Embryonic facial prominence (tissue), 1 donor: ENCODE results near the gene NRAP.
A peak's percentile ranks its signal among the peaks of the same experiment; 100 is the strongest.
"Not testable (repeated sequence)": the region's sequence is repeated elsewhere in the genome, so short reads cannot be mapped to it uniquely, and the experiment has no call there.

ENCODE experiments used
- DNase-seq: peaks from one replicate; pipeline ENCODE4 v3.0.0-alpha.2; 2016; ENCODE audit errors: extremely low spot score

The NRAP gene

DNA sequence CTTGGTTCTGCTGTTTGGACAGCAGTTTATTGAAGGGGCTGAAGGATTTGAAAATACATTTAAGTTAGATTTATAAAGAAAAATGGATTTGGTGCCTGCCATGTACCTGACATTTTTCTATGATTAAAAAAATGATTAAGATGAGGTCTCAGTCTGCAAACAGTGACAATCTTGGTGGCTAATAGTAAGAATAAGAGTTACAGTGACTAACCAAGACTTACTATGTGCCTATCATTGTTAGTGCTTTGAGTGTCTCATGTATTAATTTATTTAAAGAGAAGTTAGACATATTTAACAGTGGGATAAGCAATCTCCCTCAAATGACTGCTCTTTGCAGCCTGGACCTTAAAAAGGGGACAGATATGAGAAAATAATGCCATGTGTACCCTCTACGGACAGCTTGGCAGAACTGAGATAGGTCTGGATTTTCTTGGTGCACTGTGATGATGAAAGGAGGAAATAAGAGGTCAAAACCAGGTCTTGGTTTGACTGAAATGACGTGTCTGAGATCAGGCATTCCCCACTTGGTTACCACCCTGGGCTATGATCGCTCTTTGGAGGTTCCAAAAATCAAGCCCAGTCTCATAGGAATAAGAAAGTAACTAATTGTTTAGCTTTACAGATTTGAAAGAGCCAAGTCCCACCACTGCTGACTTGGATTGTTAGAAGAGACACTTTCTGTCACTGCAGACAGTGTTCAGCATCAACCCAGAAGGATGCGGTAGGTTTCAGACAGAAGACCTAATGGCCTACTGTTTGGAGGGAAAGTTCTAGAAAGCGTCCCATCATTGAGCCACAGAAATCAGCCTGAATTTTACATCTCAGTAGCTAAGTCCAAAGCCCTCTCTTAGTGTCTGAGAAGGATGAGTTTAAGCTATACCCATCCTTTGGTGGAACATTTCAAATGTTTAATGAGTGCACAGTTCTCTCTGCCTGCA lies 18.0 kb upstream of the NRAP start:
- no peak for DNase-seq

DNA sequence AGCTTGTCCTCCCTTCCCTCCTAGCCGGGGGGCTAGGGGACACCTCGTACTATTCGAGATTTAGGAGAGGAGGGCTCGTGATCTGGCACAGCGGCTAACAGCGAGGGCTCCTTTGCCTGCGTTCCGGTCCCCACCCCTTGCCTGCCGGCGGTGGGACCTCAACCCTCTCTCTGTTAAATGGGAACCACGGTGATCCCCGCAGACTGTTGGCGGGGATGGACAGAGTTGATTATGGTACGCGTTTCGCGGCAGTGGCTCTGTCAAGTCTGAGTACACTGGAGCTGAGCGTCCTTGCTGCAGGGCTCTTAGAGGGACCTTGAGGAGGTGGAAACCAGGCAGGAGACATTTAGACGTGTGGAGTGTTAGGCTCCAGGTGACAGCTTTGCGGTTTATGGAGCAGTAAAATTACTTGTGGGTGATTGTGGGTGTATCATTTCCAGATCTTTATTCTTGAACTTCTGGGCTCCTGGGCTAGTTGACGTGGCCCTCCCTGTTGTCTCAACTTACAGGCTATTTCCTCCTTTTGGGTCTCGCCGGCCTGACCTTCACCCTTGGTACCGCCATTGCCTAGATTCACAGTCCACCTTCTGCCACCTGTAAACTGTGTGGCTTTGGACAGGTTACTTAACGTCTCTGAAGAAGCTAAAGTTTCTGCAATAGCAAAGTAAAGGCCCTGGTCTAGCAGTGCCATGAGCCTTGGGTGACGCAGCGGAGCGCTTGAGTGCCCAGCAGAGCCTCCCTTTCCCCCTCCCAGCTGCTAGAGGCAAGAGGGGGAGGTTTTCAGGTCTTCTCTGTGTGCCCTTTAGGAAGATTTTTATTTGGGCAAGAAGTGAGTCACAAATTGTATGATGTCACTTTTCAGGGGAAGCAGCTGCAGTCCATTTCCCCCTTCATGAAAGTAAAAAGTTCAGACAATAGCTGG lies 16.6 kb upstream of the NRAP start:
- DNase-seq = no peak

DNA sequence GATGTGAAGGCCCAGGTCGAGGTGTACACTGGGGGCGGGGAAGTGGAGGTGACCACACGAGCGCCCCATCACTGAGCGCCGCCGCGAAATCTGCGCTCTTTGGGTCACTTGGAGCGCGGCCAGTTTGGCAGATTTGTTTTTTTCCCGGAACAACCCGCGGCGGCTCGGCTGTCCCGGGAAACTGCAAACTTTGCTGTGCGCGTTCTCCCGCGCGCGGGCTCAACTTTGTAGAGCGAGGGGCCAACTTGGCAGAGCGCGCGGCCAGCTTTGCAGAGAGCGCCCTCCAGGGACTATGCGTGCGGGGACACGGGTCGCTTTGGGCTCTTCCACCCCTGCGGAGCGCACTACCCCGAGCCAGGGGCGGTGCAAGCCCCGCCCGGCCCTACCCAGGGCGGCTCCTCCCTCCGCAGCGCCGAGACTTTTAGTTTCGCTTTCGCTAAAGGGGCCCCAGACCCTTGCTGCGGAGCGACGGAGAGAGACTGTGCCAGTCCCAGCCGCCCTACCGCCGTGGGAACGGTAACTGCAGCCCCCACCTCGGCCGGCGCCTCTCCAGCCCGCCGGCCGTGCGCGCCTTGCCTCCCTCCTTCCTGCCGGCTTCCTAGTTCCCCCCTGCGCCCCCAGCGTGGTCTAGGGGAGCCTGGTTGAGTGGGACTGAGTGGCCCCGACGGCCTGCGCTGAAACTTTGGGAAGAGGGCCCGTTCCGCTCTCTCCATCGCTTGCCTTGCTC lies 15.8 kb upstream of the NRAP start, which contains the start of gene CASP7:
CASP7 (plus strand) TSS at position 450 of the 727 bp plus-strand sequence. CDS start 17,582 bp downstream, outside the sequence.
- DNase-seq = peak; percentile 68

DNA sequence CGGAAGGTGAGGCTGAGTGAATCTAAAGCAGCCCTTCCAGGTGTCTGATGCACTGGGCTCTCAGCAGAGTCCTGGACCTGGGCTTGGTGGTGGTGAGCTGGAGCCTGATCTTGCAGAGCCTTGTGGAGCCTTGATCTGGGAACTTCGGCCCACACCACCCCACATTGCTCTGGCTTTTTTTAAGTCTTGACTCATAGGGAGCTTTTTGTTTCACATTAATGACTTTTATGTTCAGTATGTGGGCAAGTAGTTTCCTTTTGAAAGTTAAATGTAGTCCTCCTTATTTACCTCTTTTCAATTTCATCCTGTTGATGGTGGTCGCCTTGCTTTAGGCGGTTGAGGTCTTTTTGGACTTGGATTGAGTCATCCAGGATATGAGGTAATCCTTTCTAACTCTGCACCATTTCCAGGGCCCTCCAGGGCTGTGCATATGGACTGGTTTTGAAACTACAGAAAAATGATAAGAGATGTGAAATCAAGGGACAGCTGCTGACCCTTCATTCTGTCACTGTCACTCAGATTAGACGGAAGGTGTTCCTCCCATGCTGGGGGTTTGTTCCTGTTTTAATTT lies 2.9 kb upstream of the NRAP start:
- DNase-seq = no peak

DNA sequence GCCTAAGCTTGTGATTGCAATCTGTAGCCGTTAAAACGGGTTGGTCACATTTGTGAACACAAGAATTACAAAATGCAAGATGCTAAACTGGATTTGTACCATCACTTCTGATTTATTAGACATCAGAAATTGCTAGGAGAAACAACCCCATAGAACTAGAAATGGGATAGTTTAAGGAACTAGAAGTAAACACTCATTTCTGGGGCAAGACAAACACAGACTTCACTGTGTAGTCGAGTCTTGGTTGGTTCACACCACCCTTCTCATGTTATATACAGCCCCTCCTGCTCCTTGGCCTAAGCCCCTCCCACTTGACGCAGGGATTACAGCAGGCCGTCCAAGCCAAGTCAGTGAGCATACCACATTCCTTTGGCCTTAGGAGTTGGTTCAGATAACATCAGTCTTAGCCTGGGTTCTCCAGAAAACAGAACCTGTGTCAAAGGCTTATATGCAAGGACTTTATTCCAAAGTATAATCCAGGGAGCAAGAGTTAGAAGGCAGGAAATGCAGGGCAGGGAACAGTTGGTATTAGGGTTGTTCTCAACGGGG lies 2.0 kb upstream of the NRAP start:
- DNase-seq = no peak

DNA sequence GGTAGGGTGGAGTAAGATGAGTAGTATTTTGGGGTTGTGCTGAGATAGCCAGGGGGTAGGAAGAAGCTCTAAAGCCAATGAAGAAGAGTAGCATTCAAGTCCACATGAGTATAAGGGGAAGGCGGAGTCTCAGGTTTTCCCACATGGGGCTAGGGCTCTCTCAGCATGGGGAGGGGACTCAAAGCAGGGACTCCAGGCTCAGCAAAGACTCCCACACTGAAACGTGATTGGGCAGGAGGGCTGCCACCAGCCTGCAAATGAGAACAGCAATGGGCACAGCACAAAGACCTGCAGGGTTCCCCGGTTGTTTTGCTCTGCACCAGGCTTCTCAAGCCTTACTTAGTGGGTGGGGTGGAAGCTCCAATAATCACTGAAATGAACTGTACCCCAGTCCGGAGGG lies 1.5 kb upstream of the NRAP start:
- DNase-seq = no peak

DNA sequence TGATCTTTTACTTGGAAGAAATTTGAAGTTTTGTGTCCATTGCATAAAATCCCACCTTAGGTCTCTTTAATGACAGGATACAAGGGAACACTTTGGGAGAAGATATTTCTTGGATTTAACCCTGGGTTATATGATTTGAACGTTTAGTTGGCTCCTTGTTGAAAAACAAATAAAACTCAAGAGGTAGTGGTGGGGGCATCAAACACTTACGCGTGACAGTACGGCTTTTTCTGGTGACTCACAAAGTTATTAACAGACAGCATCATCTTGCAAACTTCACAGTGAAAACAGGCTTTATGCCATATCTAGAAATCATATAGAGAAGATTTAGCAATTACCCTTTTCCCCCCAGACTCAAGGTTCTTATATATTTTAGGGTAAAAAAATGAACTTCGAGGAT lies 699 bp downstream of the NRAP start:
- DNase-seq = no peak

DNA sequence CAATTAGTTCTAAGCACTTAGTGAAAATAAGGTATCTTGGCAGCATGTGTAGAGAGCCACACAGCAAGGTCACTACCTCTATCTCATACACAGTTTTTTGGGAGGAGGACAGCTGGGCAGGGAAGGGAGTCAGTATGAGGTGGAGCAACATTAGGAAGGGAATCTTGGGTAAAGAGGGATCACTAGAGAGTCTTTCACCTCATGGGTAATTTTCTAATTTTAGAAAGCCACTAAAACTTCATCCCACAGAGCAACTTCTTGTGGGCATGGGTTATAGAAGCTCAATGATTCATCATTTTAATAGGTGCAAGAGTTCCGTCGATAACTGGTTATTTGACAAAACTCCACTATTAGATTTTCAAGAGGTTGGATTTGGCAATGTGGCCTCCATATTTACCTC lies 2.5 kb downstream of the NRAP start:
- no peak for DNase-seq

DNA sequence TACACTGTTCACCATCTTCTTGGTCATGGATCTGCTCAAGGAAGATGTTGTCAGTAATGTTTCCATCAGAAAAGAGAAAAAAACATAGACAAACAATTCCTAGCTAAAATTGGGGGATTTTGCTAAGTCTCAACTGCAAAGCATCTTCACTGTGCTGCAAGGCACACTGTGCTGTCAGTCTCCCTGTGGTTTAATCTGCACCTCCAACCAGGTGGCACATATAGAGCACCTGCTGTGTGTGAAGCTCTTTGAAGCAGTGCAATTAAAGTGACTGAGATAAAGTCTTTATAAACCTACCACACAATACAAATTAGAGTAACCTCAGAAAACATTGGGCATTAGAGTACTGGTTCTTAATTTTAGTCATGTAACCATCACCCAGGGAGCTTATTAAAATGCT lies 6.3 kb downstream of the NRAP start:
- no peak for DNase-seq

DNA sequence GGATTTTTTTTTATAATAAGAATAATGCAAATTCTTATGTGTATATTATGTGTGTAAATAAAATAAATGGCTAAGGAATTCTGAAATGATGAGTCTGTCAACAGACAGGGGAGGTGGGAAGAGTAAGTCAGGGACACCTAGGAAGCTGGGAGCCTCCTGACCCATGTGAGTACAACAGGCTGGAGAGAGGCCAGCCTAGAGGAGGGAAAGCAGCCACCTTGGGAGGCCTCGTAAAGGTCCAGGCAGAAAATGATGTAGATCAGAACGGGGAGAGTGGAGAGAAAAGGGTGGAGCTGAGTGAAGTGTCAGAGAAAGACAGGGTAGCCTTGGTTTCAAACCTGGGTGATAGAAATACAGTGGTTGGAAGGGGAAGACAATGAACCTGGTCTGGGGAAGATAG lies 6.9 kb downstream of the NRAP start:
- no peak for DNase-seq

DNA sequence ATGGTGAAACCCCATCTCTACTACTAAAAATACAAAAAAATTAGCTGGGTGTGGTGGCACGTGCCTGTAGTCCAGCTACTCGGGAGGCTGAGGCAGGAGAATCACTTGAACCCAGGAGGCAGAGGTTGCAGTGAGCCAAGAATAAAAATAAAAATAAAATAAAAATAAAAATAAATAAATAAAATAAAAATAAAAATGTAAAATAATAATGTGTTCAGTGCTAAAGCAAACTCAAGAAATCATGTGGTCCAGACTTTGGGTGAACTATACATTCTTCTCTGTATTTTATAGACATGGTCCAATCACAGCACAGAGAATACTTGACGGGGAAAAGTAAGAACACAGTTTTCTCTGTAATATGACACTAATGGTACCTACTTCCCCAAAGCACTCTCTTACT lies 11.4 kb downstream of the NRAP start:
- not testable (repeated sequence) for DNase-seq

DNA sequence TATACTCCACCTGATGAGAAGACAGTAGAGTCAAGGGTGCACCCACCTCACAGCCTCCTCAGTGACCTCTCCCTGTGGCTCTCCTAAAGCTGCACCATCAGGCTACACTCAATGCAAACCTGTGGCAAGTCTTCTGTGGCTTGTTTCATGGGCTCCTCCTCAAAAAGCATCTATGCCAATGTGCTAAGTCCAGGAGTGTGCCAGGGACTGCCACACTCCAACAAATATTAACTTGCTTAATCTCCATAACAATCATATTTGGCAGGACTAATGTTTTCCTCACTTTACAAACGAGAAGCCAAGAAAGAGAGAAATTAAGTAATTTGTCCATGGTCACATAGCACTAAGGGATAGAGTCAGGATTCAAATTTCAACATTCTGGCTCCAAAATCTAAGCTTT lies 11.9 kb downstream of the NRAP start:
- no peak for DNase-seq

DNA sequence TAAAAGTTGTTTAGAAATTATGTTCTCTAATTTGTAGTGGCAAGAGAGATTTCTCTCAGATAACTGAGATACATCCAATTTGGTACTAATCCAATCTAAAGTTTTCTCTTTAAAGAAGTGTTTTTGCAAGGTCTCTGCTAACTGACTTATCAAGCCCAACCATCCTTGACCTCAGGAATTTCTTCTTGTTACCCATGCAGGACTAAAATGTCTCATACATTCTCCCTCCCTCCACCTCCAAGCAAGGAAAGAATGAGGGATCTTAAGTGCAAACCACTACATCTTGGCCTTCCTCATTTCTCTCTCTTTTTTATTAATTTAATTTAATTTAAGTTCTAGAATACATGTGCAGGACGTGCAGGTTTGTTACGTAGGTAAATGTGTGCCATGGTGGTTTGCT lies 12.8 kb downstream of the NRAP start:
- DNase-seq = no peak

DNA sequence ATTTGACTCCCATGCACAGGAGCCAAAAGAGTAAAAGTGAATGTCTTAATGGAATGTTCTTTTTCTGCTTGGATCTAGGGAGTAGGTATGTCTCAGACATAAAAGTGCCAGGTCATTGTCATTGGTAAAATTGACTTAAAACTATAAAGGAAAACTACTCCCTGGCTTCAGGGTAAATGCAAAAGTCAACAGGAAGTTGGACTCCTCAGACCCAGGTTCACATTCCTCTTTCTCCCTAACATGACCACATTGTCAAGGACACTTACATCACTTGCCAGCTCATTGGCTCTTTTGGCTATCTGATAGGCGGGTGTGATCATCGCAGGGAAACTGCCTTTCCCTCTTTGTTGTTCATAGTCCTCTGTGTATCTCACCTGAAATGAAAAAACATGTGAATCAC lies 13.7 kb downstream of the NRAP start:
- DNase-seq = no peak

DNA sequence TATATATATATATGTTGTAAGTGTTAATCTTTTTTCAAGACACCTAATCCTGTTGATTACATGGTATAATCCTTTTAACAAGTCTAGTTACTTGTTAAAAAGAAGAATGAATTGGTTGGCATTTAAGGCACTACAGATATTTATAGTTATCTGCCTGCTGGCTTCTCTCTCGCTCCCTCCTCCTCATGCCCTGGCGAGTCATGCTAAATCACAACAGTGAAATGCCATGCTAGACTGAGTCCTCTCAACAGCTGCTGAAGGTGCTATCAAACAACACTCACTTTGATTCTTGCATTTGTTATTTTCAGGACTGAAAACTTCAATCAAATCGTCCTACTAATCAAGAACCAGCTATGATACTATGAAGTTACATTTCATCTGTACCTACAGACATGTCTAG lies 15.4 kb downstream of the NRAP start:
- DNase-seq = no peak

DNA sequence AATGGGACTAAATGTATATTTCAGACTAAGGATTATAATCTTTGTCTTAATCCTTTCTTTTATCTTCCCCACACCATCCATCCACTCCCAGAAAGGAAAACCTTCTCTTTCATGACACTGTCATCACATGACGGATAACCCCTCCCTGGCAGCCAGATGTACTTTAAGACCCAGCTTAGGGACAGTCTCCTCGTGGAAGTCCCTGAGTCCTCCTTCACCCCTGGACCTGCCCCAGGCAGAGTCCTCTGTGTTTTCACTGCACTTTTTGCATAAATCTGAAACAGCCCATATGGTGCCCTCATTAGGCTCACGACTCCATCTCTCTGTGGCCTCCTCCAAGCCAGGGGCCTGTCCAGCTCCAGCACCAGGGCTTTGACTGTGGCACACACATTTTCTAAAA lies 16.0 kb downstream of the NRAP start:
- DNase-seq = no peak

DNA sequence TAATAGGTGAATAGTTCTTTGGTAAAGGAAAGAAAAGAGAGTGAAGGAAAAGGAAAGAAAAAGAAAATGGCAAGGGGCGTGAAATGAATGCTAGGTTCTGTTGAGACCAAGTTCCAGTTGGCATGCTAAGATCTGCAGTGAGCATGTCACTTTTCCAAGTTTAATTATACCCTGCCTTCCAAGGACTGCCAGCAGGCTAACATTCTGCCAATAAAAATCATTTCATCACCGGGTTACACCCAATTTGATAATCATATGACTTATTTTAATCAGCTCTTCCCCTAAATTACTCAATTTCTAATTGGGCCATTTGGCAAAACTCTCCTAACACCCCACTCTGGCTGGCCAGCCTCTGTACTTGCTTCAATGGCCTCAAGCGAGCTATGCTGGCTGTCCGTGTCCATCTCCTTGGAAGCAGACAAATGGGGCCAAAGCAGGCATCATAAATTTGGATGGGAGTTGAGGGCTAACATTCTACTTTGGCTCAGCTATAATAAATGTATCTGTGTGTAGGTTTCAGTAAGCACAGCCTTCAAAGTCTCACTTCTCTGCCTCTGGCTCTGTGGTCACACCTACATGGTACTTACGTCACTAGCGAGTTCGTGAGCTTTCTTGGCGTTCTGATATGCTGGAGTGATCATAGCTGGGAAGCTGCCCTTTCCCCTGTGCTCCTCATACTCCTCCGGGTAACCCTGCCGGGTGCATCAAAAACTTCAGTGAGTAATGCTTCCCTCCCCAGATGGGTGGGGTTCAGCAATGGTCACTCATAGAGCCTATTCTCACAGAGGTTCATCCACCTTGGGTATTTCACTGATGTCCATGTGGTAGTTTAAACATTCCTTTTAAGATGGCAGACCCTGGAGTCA lies 17.3 kb downstream of the NRAP start:
- no peak for DNase-seq

DNA sequence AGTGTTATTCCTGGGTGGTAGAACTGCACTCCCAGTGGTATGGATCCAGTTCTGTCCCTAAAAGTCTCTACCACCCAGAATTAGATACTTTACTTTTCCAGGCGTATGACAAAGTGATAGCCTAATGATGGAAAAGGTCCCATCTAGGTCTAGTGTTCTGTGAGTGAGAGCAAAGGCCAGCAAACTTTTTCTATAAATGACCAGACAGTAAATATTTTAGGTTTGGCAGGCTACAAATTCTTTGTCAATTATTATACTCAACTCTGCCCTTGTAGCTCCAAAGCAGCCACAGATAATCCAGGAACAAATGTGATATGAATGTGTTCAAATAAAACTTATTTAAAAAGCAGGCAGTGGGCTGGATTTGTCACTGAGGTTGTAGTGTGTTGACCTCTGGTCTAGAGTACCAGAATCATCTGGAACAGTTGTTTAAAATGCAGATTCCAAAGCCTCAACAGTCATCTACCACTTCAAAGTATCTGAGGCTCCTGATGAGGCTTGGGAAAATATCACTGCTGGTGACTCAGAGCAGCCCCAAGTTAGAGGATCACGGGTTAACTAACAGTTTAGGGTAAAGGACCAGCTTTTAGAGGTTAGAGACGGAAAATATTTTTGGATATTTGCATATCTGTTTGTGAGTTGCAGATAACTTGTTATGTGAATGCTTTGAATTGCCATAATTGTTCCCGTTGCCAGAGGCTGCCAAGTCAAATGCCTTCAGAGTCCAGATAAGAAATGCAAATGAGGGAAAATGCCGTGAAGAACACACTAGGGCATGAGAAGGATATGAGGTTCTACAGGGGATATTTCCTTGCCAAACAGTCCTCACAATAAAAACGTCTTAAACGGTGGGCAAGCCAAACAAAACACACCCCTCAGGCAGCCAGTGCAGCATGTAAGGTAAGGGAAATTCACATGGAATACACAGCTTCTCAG lies 19.4 kb downstream of the NRAP start:
- DNase-seq = no peak

DNA sequence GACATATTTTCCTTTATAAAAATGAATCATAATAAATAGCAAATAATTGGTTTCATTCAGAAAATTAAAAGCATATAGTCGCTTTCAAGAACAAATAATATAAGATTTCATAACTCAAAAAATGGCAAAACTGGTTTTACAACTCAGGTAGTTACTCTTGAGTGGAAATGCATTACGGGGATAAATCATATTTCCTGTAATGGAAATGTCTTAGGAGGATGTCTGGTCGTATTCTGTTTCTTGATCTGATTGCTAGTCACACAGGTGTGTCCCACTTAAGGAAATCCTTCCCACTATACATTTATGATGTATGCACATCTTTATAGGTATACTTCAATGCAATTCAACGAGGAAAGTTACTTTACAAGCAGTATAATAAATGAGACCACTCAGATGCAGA lies 20.7 kb downstream of the NRAP start:
- DNase-seq = no peak
